Mesendoderm (in vitro differentiated cells): ENCODE results near the gene RGCC.

Experiments
- DNase-seq: peaks from one replicate; pipeline ENCODE4 v3.0.0; 2013
- H2AK5ac ChIP-seq: 2 replicates; pipeline ENCODE4 v1.6.1; 2013; ENCODE audit warnings: low read length, inconsistent platforms
- H2BK120ac ChIP-seq: 2 replicates; pipeline ENCODE4 v1.6.1; 2013; ENCODE audit warnings: low read depth, mild to moderate bottlenecking, low read length, moderate library complexity, mixed read lengths
- H2BK15ac ChIP-seq: replicated peaks from 2 replicates; pipeline ENCODE4 v1.6.1; 2013; ENCODE audit warnings: low read depth, mild to moderate bottlenecking, moderate library complexity
- H2BK5ac ChIP-seq: 2 replicates; pipeline ENCODE4 v1.6.1; 2013; ENCODE audit warnings: low read length, inconsistent platforms
- H3K18ac ChIP-seq: 2 replicates; pipeline ENCODE4 v1.6.1; 2013; ENCODE audit warnings: mild to moderate bottlenecking, low read length, mixed read lengths
- H3K23ac ChIP-seq: one replicate; pipeline ENCODE4 v1.6.1; 2013; ENCODE audit warnings: low read length
- H3K27ac ChIP-seq: 2 replicates; pipeline ENCODE4 v1.5.1; 2013; ENCODE audit warnings: low read depth, mild to moderate bottlenecking, inconsistent platforms, low read length, moderate library complexity
- H3K27me3 ChIP-seq: 2 replicates; pipeline ENCODE4 v1.6.1; 2013; ENCODE audit warnings: low read length, control low read depth, mild to moderate bottlenecking, inconsistent platforms; ENCODE audit not compliant: insufficient read depth, poor library complexity
- H3K36me3 ChIP-seq: 2 replicates; pipeline ENCODE4 v1.6.1; 2013; ENCODE audit warnings: low read length, inconsistent platforms; ENCODE audit not compliant: control insufficient read depth, insufficient read depth
- H3K4ac ChIP-seq: one replicate; pipeline ENCODE4 v1.6.1; 2013; ENCODE audit warnings: low read depth, mild to moderate bottlenecking, low read length, moderate library complexity
- H3K4me1 ChIP-seq: 2 replicates; pipeline ENCODE4 v1.6.1; 2013; ENCODE audit warnings: low read depth, low read length, inconsistent platforms; ENCODE audit not compliant: control insufficient read depth
- H3K4me2 ChIP-seq: 2 replicates; pipeline ENCODE4 v1.6.1; 2013; ENCODE audit warnings: low read length
- H3K4me3 ChIP-seq: 2 replicates; pipeline ENCODE4 v1.5.1; 2013; ENCODE audit warnings: mild to moderate bottlenecking, low read length
- H3K56ac ChIP-seq: one replicate; pipeline ENCODE4 v1.6.1; 2013; ENCODE audit warnings: low read length
- H3K79me1 ChIP-seq: 2 replicates; pipeline ENCODE4 v1.6.1; 2013; ENCODE audit warnings: low read length, inconsistent platforms
- H3K79me2 ChIP-seq: 2 replicates; pipeline ENCODE4 v1.6.1; 2013; ENCODE audit warnings: mild to moderate bottlenecking, low read length; ENCODE audit not compliant: control insufficient read depth, insufficient read depth
- H3K9ac ChIP-seq: 2 replicates; pipeline ENCODE4 v1.6.1; 2013; ENCODE audit warnings: low read length, inconsistent platforms
- H4K5ac ChIP-seq: one replicate; pipeline ENCODE4 v1.6.1; 2013; ENCODE audit warnings: low read length
- H4K8ac ChIP-seq: one replicate; pipeline ENCODE4 v1.6.1; 2013; ENCODE audit warnings: low read depth, mild to moderate bottlenecking, control low read depth, low read length, moderate library complexity
- WGBS: extraction: QIAGEN DNeasy Blood & Tissue Kit; methylation state at CpG from one replicate; pipeline ENCODE4 v1.1.7; 2013; ENCODE audit warnings: low lambda C conversion rate, missing lambda C conversion rate; ENCODE audit not compliant: insufficient coverage; ENCODE audit errors: extremely low coverage; 5-methylcytosine and 5-hydroxymethylcytosine counted together

The RGCC gene

GRCh38 chr13:41512441-41512840 lies 55.1 kb downstream of the RGCC start:
- WGBS, result no CpG with 5 or more reads among the region's 9 CpGs
- no peaks in the 10 kb centered on the region for H3K79me2 ChIP-seq

GRCh38 chr13:41513600-41513999 lies 56.2 kb downstream of the RGCC start:
- WGBS, result no CpG with 5 or more reads among the region's 11 CpGs
- DNase-seq, result no peak

More at GRCh38 chr13:41512441-41512840, 55.1 kb downstream of the RGCC start:
- Histone ChIP-seq H3K36me3 (no peaks in the 10 kb centered on the region), H3K18ac (no peak overlapping the region), H3K23ac (no peak overlapping the region), H3K4ac (no peak overlapping the region), H3K56ac (no peak overlapping the region), H3K79me1 (no peaks in the 10 kb centered on the region), H2AK5ac (no peak overlapping the region), H3K27ac (no peak overlapping the region), H4K8ac (no peak overlapping the region), H2BK120ac (no peak overlapping the region), H3K4me1 (no peaks in the 10 kb centered on the region), H4K5ac (no peak overlapping the region), H3K4me3 (no peak overlapping the region), H3K27me3 (no peaks in the 10 kb centered on the region), H3K9ac (no peak overlapping the region), H2BK15ac (no peak overlapping the region), H3K4me2 (no peak overlapping the region), H2BK5ac (no peak overlapping the region)
- no peak for DNase-seq

GRCh38 chr13:41514853-41515395 lies 57.6 kb downstream of the RGCC start:
- H3K56ac ChIP-seq, result no peak overlapping the region
- H2BK120ac ChIP-seq, result no peak overlapping the region
- no peak overlapping the region for H3K23ac ChIP-seq
- H3K27me3 ChIP-seq, result no peaks in the 10 kb centered on the region
- H3K27ac ChIP-seq, result no peak overlapping the region
- no peak for DNase-seq
- no peak overlapping the region for H4K5ac ChIP-seq
- H3K4ac ChIP-seq, result no peak overlapping the region
- no peak overlapping the region for H2AK5ac ChIP-seq
- no peaks in the 10 kb centered on the region for H3K4me1 ChIP-seq
- no peak overlapping the region for H2BK5ac ChIP-seq
- H3K4me2 ChIP-seq, result no peak overlapping the region
- H2BK15ac ChIP-seq, result no peak overlapping the region
- no CpG with 5 or more reads among the region's 7 CpGs for WGBS
- no peak overlapping the region for H4K8ac ChIP-seq
- H3K79me2 ChIP-seq, result no peaks in the 10 kb centered on the region
- no peaks in the 10 kb centered on the region for H3K79me1 ChIP-seq
- H3K4me3 ChIP-seq, result no peak overlapping the region
- no peak overlapping the region for H3K18ac ChIP-seq
- H3K9ac ChIP-seq, result no peak overlapping the region
- H3K36me3 ChIP-seq, result no peaks in the 10 kb centered on the region

More at GRCh38 chr13:41513600-41513999, 56.2 kb downstream of the RGCC start:
- Histone ChIP-seq H3K4ac (no peak overlapping the region), H2BK120ac (no peak overlapping the region), H3K4me1 (no peaks in the 10 kb centered on the region), H4K8ac (no peak overlapping the region), H4K5ac (no peak overlapping the region), H3K36me3 (no peaks in the 10 kb centered on the region), H2BK15ac (no peak overlapping the region), H2AK5ac (no peak overlapping the region), H3K27ac (no peak overlapping the region), H3K9ac (no peak overlapping the region), H3K4me2 (no peak overlapping the region), H3K79me2 (no peaks in the 10 kb centered on the region), H3K27me3 (no peaks in the 10 kb centered on the region), H2BK5ac (no peak overlapping the region), H3K79me1 (no peaks in the 10 kb centered on the region), H3K23ac (no peak overlapping the region), H3K18ac (no peak overlapping the region), H3K4me3 (no peak overlapping the region), H3K56ac (no peak overlapping the region)

GRCh38 chr13:41515491-41516139 lies 58.3 kb downstream of the RGCC start:
- no CpG with 5 or more reads among the region's 15 CpGs for WGBS
- Histone ChIP-seq H2BK5ac (no peak overlapping the region), H3K18ac (no peak overlapping the region), H3K36me3 (no peaks in the 10 kb centered on the region), H2AK5ac (no peak overlapping the region), H3K27me3 (no peaks in the 10 kb centered on the region), H4K5ac (no peak overlapping the region), H3K4me2 (no peak overlapping the region), H3K4me1 (no peaks in the 10 kb centered on the region), H3K9ac (no peak overlapping the region), H3K4ac (no peak overlapping the region), H3K79me1 (no peaks in the 10 kb centered on the region), H2BK15ac (no peak overlapping the region), H3K27ac (no peak overlapping the region), H3K4me3 (no peak overlapping the region), H4K8ac (no peak overlapping the region), H3K23ac (no peak overlapping the region), H3K56ac (no peak overlapping the region), H2BK120ac (no peak overlapping the region), H3K79me2 (no peaks in the 10 kb centered on the region)
- DNase-seq, result no peak

DNA sequence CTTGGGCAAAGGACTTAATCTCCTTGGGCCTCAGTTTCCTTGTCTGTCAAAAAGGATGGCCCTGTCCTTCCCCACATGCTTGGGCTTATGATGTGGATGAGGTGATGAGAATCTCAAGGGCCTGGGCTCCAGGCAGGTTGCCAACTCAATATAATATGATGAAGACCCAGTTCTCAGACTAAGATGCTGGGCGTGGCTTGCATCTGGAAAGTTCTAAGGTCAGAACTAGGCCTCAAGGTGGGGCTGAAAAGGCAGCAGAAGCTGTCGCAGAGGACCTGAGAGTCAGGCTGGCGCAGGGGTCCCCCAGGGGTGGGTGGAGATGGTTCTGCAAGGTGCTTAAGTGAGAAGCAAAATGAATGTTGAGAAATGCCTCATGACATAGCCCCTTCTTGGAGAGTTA lies 58.8 kb downstream of the RGCC start:
- H3K79me2 ChIP-seq, result no peaks in the 10 kb centered on the region
- no peak overlapping the region for H2BK120ac ChIP-seq
- no peaks in the 10 kb centered on the region for H3K4me1 ChIP-seq
- no peak overlapping the region for H3K18ac ChIP-seq
- no peaks in the 10 kb centered on the region for H3K36me3 ChIP-seq
- no peaks in the 10 kb centered on the region for H3K79me1 ChIP-seq
- H2BK15ac ChIP-seq, result no peak overlapping the region
- H2AK5ac ChIP-seq, result no peak overlapping the region
- no peak for DNase-seq
- H3K27ac ChIP-seq, result no peak overlapping the region
- H4K8ac ChIP-seq, result no peak overlapping the region
- H2BK5ac ChIP-seq, result no peak overlapping the region
- no peak overlapping the region for H3K4ac ChIP-seq
- no peak overlapping the region for H3K9ac ChIP-seq
- H3K27me3 ChIP-seq, result no peaks in the 10 kb centered on the region
- no peak overlapping the region for H3K4me2 ChIP-seq
- WGBS, result no CpG with 5 or more reads among the region's 3 CpGs
- H4K5ac ChIP-seq, result no peak overlapping the region
- H3K56ac ChIP-seq, result no peak overlapping the region
- H3K4me3 ChIP-seq, result no peak overlapping the region
- no peak overlapping the region for H3K23ac ChIP-seq

- Histone ChIP-seq H3K4me1 (no peaks in the 10 kb centered on the region), H4K8ac (no peak overlapping the region), H3K4me2 (no peak overlapping the region)
Measured at GRCh38 chr13:41516760-41517159, 59.4 kb downstream of the RGCC start.

More at GRCh38 chr13:41516760-41517159, 59.4 kb downstream of the RGCC start:
- Histone ChIP-seq H2AK5ac (no peak overlapping the region), H3K79me1 (no peaks in the 10 kb centered on the region), H3K18ac (no peak overlapping the region), H3K27me3 (no peaks in the 10 kb centered on the region), H3K23ac (no peak overlapping the region), H4K5ac (no peak overlapping the region), H3K56ac (no peak overlapping the region), H2BK5ac (no peak overlapping the region), H3K79me2 (no peaks in the 10 kb centered on the region), H3K4me3 (no peak overlapping the region), H3K4ac (no peak overlapping the region), H3K27ac (no peak overlapping the region), H2BK120ac (no peak overlapping the region), H2BK15ac (no peak overlapping the region), H3K36me3 (no peaks in the 10 kb centered on the region), H3K9ac (no peak overlapping the region)
- no peak for DNase-seq
- WGBS, result no CpG with 5 or more reads among the region's 4 CpGs
